ENCODE data around the gene WNT7A.
A peak's percentile ranks its signal among the peaks of the same experiment; 100 is the strongest.
"Not testable (repeated sequence)": the region's sequence is repeated elsewhere in the genome, so short reads cannot be mapped to it uniquely, and the experiment has no call there.

Gene WNT7A

GRCh38 chr3:13879946-13880810 is at the start of gene WNT7A:
Gene WNT7A (minus strand): TSS chr3:13880071. CDS start chr3:13879816, 255 bp downstream.
- DNase-seq: peak; percentile 19

- DNase-seq: not testable (repeated sequence)
Measured at GRCh38 chr3:13928741-13929140, 48.9 kb upstream of the WNT7A start.

GRCh38 chr3:13927295-13927694 is 47.4 kb upstream of the WNT7A start:
- no peak for DNase-seq

- no peak for DNase-seq
Measured at GRCh38 chr3:13916375-13916774, 36.5 kb upstream of the WNT7A start.

- no peak for DNase-seq
Measured at GRCh38 chr3:13902648-13903238, 22.9 kb upstream of the WNT7A start.

- DNase-seq: no peak
Measured at GRCh38 chr3:13901935-13902584, 22.2 kb upstream of the WNT7A start.

- DNase-seq: no peak
Measured at GRCh38 chr3:13898346-13898745, 18.5 kb upstream of the WNT7A start.

- DNase-seq: peak; percentile 64
Measured at GRCh38 chr3:13896473-13897154, 16.7 kb upstream of the WNT7A start.

GRCh38 chr3:13895155-13896105 is 15.6 kb upstream of the WNT7A start:
- peak; percentile 97 for DNase-seq

GRCh38 chr3:13894807-13895154 is 14.9 kb upstream of the WNT7A start:
- no peak for DNase-seq

GRCh38 chr3:13894096-13894806 is 14.4 kb upstream of the WNT7A start:
- DNase-seq: no peak

- DNase-seq: no peak
Measured at GRCh38 chr3:13892304-13892703, 12.4 kb upstream of the WNT7A start.

- no peak for DNase-seq
Measured at GRCh38 chr3:13891492-13892073, 11.7 kb upstream of the WNT7A start.

- DNase-seq: no peak
Measured at GRCh38 chr3:13891017-13891392, 11.1 kb upstream of the WNT7A start.

- no peak for DNase-seq
Measured at GRCh38 chr3:13890377-13891016, 10.6 kb upstream of the WNT7A start.

GRCh38 chr3:13888576-13888975 is 8.7 kb upstream of the WNT7A start:
- DNase-seq: no peak

GRCh38 chr3:13887495-13888300 is 7.8 kb upstream of the WNT7A start:
- no peak for DNase-seq

GRCh38 chr3:13886593-13887129 is 6.8 kb upstream of the WNT7A start:
- DNase-seq: no peak

GRCh38 chr3:13885704-13886010 is 5.8 kb upstream of the WNT7A start:
- DNase-seq: no peak

Measured in femur (tissue), 1 donor.